Measurements from ENCODE around the gene NRAP.

Gene NRAP

DNA sequence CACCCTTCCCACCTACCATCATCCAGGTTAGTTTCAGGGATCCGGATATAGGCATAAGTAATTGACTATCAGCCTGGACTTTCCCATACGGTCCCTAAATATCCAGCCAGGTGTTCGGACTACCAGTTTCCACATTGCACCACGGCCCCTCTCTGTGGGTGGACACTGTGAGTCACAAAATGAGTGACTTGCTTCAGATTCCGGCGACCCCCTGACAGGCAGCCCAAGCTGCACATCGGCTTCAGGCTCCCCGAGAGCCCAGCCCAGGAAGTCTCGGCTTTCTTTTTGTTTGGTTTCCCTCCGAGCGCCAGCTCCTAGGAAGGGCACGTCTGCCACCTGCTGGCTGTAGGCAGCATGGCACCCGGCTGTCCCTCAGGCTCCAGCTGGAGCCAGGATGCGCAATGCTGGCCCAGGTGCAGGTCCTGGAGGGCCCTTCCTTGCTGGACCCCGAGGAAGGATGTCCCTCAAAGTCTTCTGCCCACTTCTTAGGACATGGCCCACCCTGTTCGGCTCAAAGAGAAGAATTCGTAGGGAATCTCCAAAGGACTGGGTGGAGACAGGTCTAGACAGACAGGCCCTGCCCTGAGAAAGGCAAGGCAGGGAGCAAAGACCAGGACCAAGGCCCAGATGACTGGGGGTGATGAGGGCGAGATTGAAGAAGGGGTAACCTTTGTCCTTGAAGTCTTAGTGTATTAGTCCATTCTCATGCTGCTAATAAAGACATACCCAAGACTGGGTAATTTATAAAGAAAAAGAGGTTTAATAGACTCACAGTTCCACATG is 100.3 kb downstream of the NRAP start (continued):
- TF ChIP-seq ZNF433 (tag by site-specific recombination; IDR thresholded peaks at IDR 0.05; ENCODE audit: low read depth) (no peak), GLIS1 (tag by site-specific recombination; IDR thresholded peaks at IDR 0.05) (0 out of 2 replicates have a peak, but pooled peaks have one; percentile 6), ZNF335 (tag by site-specific recombination; conservative IDR thresholded peaks at IDR 0.05) (peak; percentile 87), ZNF521 (tag by site-specific recombination; IDR thresholded peaks at IDR 0.05) (no peak), ZNF791 (tag by site-specific recombination; IDR thresholded peaks at IDR 0.05) (no peak), SP7 (tag by site-specific recombination; IDR thresholded peaks at IDR 0.05) (no peak), HOXC10 (CRISPR knock-in tag; IDR thresholded peaks at IDR 0.05) (no peak), ZNF174 (tag by site-specific recombination; IDR thresholded peaks at IDR 0.05) (no peak), ZNF501 (tag by site-specific recombination; IDR thresholded peaks at IDR 0.05) (peak; percentile 65; the same call in 1 of the 2 replicates), ZNF664 (tag by site-specific recombination; IDR thresholded peaks at IDR 0.05) (no peak), ZNF140 (tag by site-specific recombination; IDR thresholded peaks at IDR 0.05) (no peak), ZNF624 (tag by site-specific recombination; IDR thresholded peaks at IDR 0.05) (no peak), ZNF311 (tag by site-specific recombination; IDR thresholded peaks at IDR 0.05; ENCODE audit: borderline replicate concordance) (no peak)
- TF ChIP-seq, protein P1, sequence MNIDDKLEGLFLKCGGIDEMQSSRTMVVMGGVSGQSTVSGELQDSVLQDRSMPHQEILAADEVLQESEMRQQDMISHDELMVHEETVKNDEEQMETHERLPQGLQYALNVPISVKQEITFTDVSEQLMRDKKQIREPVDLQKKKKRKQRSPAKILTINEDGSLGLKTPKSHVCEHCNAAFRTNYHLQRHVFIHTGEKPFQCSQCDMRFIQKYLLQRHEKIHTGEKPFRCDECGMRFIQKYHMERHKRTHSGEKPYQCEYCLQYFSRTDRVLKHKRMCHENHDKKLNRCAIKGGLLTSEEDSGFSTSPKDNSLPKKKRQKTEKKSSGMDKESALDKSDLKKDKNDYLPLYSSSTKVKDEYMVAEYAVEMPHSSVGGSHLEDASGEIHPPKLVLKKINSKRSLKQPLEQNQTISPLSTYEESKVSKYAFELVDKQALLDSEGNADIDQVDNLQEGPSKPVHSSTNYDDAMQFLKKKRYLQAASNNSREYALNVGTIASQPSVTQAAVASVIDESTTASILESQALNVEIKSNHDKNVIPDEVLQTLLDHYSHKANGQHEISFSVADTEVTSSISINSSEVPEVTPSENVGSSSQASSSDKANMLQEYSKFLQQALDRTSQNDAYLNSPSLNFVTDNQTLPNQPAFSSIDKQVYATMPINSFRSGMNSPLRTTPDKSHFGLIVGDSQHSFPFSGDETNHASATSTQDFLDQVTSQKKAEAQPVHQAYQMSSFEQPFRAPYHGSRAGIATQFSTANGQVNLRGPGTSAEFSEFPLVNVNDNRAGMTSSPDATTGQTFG (tag by site-specific recombination; IDR thresholded peaks at IDR 0.05; ENCODE audit: borderline replicate concordance), result no peak
- TF ChIP-seq, protein P2, sequence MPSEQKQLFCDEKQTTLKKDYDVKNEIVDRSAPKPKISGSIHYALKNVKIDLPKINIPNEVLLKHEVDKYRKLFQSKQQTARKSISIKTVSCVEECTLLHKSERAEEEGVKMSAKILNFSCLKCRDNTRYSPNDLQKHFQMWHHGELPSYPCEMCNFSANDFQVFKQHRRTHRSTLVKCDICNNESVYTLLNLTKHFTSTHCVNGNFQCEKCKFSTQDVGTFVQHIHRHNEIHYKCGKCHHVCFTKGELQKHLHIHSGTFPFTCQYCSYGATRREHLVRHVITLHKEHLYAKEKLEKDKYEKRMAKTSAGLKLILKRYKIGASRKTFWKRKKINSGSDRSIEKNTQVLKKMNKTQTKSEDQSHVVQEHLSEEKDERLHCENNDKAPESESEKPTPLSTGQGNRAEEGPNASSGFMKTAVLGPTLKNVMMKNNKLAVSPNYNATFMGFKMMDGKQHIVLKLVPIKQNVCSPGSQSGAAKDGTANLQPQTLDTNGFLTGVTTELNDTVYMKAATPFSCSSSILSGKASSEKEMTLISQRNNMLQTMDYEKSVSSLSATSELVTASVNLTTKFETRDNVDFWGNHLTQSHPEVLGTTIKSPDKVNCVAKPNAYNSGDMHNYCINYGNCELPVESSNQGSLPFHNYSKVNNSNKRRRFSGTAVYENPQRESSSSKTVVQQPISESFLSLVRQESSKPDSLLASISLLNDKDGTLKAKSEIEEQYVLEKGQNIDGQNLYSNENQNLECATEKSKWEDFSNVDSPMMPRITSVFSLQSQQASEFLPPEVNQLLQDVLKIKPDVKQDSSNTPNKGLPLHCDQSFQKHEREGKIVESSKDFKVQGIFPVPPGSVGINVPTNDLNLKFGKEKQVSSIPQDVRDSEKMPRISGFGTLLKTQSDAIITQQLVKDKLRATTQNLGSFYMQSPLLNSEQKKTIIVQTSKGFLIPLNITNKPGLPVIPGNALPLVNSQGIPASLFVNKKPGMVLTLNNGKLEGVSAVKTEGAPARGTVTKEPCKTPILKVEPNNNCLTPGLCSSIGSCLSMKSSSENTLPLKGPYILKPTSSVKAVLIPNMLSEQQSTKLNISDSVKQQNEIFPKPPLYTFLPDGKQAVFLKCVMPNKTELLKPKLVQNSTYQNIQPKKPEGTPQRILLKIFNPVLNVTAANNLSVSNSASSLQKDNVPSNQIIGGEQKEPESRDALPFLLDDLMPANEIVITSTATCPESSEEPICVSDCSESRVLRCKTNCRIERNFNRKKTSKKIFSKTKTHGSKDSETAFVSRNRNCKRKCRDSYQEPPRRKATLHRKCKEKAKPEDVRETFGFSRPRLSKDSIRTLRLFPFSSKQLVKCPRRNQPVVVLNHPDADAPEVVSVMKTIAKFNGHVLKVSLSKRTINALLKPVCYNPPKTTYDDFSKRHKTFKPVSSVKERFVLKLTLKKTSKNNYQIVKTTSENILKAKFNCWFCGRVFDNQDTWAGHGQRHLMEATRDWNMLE (tag by site-specific recombination; conservative IDR thresholded peaks at IDR 0.05; ENCODE audit: low read depth), result no peak
- TF ChIP-seq, protein P3, sequence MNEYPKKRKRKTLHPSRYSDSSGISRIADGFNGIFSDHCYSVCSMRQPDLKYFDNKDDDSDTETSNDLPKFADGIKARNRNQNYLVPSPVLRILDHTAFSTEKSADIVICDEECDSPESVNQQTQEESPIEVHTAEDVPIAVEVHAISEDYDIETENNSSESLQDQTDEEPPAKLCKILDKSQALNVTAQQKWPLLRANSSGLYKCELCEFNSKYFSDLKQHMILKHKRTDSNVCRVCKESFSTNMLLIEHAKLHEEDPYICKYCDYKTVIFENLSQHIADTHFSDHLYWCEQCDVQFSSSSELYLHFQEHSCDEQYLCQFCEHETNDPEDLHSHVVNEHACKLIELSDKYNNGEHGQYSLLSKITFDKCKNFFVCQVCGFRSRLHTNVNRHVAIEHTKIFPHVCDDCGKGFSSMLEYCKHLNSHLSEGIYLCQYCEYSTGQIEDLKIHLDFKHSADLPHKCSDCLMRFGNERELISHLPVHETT (tag by site-specific recombination; IDR thresholded peaks at IDR 0.05), result no peak
- TF ChIP-seq, protein P4, sequence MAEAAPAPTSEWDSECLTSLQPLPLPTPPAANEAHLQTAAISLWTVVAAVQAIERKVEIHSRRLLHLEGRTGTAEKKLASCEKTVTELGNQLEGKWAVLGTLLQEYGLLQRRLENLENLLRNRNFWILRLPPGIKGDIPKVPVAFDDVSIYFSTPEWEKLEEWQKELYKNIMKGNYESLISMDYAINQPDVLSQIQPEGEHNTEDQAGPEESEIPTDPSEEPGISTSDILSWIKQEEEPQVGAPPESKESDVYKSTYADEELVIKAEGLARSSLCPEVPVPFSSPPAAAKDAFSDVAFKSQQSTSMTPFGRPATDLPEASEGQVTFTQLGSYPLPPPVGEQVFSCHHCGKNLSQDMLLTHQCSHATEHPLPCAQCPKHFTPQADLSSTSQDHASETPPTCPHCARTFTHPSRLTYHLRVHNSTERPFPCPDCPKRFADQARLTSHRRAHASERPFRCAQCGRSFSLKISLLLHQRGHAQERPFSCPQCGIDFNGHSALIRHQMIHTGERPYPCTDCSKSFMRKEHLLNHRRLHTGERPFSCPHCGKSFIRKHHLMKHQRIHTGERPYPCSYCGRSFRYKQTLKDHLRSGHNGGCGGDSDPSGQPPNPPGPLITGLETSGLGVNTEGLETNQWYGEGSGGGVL (tag by site-specific recombination; IDR thresholded peaks at IDR 0.05), result no peak
- TF ChIP-seq, protein P5, sequence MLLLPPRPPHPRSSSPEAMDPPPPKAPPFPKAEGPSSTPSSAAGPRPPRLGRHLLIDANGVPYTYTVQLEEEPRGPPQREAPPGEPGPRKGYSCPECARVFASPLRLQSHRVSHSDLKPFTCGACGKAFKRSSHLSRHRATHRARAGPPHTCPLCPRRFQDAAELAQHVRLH (tag by site-specific recombination; IDR thresholded peaks at IDR 0.05), result no peak
- TF ChIP-seq, protein P6, sequence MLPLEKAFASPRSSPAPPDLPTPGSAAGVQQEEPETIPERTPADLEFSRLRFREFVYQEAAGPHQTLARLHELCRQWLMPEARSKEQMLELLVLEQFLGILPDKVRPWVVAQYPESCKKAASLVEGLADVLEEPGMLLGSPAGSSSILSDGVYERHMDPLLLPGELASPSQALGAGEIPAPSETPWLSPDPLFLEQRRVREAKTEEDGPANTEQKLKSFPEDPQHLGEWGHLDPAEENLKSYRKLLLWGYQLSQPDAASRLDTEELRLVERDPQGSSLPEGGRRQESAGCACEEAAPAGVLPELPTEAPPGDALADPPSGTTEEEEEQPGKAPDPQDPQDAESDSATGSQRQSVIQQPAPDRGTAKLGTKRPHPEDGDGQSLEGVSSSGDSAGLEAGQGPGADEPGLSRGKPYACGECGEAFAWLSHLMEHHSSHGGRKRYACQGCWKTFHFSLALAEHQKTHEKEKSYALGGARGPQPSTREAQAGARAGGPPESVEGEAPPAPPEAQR (tag by site-specific recombination; IDR thresholded peaks at IDR 0.05), result no peak
- TF ChIP-seq, protein P7, sequence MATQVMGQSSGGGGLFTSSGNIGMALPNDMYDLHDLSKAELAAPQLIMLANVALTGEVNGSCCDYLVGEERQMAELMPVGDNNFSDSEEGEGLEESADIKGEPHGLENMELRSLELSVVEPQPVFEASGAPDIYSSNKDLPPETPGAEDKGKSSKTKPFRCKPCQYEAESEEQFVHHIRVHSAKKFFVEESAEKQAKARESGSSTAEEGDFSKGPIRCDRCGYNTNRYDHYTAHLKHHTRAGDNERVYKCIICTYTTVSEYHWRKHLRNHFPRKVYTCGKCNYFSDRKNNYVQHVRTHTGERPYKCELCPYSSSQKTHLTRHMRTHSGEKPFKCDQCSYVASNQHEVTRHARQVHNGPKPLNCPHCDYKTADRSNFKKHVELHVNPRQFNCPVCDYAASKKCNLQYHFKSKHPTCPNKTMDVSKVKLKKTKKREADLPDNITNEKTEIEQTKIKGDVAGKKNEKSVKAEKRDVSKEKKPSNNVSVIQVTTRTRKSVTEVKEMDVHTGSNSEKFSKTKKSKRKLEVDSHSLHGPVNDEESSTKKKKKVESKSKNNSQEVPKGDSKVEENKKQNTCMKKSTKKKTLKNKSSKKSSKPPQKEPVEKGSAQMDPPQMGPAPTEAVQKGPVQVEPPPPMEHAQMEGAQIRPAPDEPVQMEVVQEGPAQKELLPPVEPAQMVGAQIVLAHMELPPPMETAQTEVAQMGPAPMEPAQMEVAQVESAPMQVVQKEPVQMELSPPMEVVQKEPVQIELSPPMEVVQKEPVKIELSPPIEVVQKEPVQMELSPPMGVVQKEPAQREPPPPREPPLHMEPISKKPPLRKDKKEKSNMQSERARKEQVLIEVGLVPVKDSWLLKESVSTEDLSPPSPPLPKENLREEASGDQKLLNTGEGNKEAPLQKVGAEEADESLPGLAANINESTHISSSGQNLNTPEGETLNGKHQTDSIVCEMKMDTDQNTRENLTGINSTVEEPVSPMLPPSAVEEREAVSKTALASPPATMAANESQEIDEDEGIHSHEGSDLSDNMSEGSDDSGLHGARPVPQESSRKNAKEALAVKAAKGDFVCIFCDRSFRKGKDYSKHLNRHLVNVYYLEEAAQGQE (tag by site-specific recombination; IDR thresholded peaks at IDR 0.05), result no peak
- TF ChIP-seq, protein P8, sequence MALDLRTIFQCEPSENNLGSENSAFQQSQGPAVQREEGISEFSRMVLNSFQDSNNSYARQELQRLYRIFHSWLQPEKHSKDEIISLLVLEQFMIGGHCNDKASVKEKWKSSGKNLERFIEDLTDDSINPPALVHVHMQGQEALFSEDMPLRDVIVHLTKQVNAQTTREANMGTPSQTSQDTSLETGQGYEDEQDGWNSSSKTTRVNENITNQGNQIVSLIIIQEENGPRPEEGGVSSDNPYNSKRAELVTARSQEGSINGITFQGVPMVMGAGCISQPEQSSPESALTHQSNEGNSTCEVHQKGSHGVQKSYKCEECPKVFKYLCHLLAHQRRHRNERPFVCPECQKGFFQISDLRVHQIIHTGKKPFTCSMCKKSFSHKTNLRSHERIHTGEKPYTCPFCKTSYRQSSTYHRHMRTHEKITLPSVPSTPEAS (tag by site-specific recombination; IDR thresholded peaks at IDR 0.05), result no peak

Measured in HEK293 (cell line).